ENCODE data around the gene CA14. TPM values are rescaled to one million over a fixed set of nuclear protein-coding genes. Genes with fewer than 3 reads are reported as not detected.

The CA14 gene
- total RNA-seq, 1 experiment from 2014 or later: not detected

DNA sequence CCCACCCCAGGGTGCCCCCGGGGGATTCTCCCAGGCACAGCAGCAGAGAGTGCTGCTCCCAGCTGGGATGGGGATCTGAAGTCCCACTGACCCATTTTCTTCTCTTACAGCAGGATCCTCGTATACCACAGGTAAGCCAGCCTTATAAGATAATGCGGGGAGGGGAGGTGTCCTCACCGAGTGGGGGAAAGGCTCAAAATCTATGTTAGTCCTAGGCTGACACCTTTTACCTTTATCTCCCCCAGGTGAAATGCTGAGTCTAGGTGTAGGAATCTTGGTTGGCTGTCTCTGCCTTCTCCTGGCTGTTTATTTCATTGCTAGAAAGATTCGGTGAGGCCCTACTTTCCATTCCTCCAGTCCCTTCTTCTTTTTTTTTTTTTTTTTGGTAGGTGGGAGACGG is 6.0 kb downstream of the CA14 start:
- Mint-ChIP-seq H3K4me1 (ENCODE audit: low read depth, unreplicated experiment) (peaks cover 7% of the 10 kb centered on the region), H3K27ac (ENCODE audit: unreplicated experiment) (no peak overlapping the region), H3K9me3 (ENCODE audit: unreplicated experiment) (no peaks in the 10 kb centered on the region), H3K4me3 (ENCODE audit: unreplicated experiment) (no peak overlapping the region), H3K27me3 (ENCODE audit: insufficient read depth, unreplicated experiment) (peaks cover 2% of the 10 kb centered on the region), H3K36me3 (ENCODE audit: insufficient read depth, unreplicated experiment) (no peaks in the 10 kb centered on the region)
- Histone ChIP-seq H3K27me3 (replicated peaks; ENCODE audit: control insufficient read depth, insufficient read depth, low read length) (no peaks in the 10 kb centered on the region), H3K36me3 (ENCODE audit: control insufficient read depth, insufficient read depth, low read length) (no peaks in the 10 kb centered on the region; the same call in 1 of the 2 replicates), H3K9me3 (no peaks in the 10 kb centered on the region), H3K4me1 (no peaks in the 10 kb centered on the region), H3K4me3 (ENCODE audit: low read depth, low read length) (no peak overlapping the region)
- no peak for DNase-seq
- BruUV-seq (replicated peaks): no TSS peak
- CTCF ChIA-PET: no interaction called here
- intact Hi-C loops (cut with micrococcal nuclease; ENCODE audit: unreplicated experiment): no loop called here
- TF ChIP-seq, protein P1, sequence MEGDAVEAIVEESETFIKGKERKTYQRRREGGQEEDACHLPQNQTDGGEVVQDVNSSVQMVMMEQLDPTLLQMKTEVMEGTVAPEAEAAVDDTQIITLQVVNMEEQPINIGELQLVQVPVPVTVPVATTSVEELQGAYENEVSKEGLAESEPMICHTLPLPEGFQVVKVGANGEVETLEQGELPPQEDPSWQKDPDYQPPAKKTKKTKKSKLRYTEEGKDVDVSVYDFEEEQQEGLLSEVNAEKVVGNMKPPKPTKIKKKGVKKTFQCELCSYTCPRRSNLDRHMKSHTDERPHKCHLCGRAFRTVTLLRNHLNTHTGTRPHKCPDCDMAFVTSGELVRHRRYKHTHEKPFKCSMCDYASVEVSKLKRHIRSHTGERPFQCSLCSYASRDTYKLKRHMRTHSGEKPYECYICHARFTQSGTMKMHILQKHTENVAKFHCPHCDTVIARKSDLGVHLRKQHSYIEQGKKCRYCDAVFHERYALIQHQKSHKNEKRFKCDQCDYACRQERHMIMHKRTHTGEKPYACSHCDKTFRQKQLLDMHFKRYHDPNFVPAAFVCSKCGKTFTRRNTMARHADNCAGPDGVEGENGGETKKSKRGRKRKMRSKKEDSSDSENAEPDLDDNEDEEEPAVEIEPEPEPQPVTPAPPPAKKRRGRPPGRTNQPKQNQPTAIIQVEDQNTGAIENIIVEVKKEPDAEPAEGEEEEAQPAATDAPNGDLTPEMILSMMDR (IDR thresholded peaks at IDR 0.05; ENCODE audit: insufficient read depth in 1 of 2, low read depth in 1 of 2, low read length in 1 of 2, severe bottlenecking in 1 of 2, unreplicated experiment in 1 of 2): no peak
- POLR2A ChIA-PET: no interaction called here

DNA sequence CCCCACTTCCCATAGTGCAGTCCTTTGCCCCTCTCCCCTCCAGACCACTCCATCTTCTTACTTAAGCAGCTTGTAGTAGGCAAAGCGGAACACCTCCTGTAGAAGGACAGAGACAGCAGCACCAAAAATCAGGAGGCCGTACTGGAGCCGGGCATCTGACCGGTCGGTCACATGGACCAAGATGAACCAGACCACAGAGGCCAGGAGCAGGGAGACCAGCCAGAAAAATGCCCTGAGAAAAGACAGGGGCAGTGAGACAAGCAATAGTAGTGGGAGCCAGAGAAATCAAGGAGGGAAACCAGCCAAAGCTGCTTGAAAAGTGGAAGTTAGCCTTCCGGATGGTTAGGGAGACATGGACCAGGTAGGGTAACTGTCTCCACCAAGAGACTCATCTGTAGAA is 10.3 kb downstream of the CA14 start:
- H3K27me3 ChIP-seq (replicated peaks; ENCODE audit: control insufficient read depth, insufficient read depth, low read length): no peaks in the 10 kb centered on the region
- H3K9me3 ChIP-seq: no peaks in the 10 kb centered on the region
- Mint-ChIP-seq H3K27me3 (ENCODE audit: insufficient read depth, unreplicated experiment) (no peaks in the 10 kb centered on the region), H3K4me1 (ENCODE audit: low read depth, unreplicated experiment) (peaks cover 14% of the 10 kb centered on the region), H3K9me3 (ENCODE audit: unreplicated experiment) (no peaks in the 10 kb centered on the region), H3K4me3 (ENCODE audit: unreplicated experiment) (peak overlapping the region; percentile 87), H3K36me3 (ENCODE audit: insufficient read depth, unreplicated experiment) (peaks cover 5% of the 10 kb centered on the region), H3K27ac (ENCODE audit: unreplicated experiment) (peak overlapping the region; percentile 60)
- H3K36me3 ChIP-seq (ENCODE audit: control insufficient read depth, insufficient read depth, low read length): no peaks in the 10 kb centered on the region; the same call in 1 of the 2 replicates
- TF ChIP-seq, protein P1 (IDR thresholded peaks at IDR 0.05; ENCODE audit: insufficient read depth in 1 of 2, low read depth in 1 of 2, low read length in 1 of 2, severe bottlenecking in 1 of 2, unreplicated experiment in 1 of 2): no peak
- ChIA-PET POLR2A (no interaction called here), CTCF (no interaction called here)
- BruUV-seq (replicated peaks): no TSS peak
- intact Hi-C loops (cut with micrococcal nuclease; ENCODE audit: unreplicated experiment): loop anchor here (2.0 kb wide), 1 partner anchor 15 kb away; the partner anchor contains the start of gene CIART
- peak overlapping the region; percentile 68 for H3K4me3 ChIP-seq (ENCODE audit: low read depth, low read length)
- H3K4me1 ChIP-seq: no peaks in the 10 kb centered on the region
- no peak for DNase-seq

DNA sequence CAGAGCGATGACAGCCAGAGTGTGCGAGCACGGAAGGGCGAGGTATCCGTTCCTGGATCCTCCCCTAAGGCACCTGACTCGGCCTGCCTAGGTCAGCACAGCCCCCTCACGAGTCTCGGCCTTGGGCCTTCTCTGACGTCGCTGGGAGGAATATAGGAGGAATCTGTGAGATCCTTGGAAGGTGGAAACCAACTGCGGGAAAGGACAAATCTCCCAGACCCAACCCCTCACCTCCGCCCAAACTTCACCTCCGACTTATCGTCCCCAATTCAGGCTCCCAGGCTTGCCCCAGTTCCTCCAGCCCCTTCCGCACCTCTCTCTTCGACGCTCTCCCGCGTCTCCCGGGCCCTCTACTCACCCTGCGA is 10.7 kb downstream of the CA14 start:
- no peaks in the 10 kb centered on the region for H3K9me3 Mint-ChIP-seq (ENCODE audit: unreplicated experiment)
- POLR2A ChIA-PET: interaction anchor here (1.0 kb wide), 1 partner anchor 8 kb away, joined by 3 read pairs; no protein-coding TSS in a partner anchor
- Histone ChIP-seq H3K36me3 (ENCODE audit: control insufficient read depth, insufficient read depth, low read length) (no peaks in the 10 kb centered on the region; the same call in 1 of the 2 replicates), H3K27me3 (replicated peaks; ENCODE audit: control insufficient read depth, insufficient read depth, low read length) (no peaks in the 10 kb centered on the region), H3K4me3 (ENCODE audit: low read depth, low read length) (peak overlapping the region; percentile 68), H3K4me1 (no peaks in the 10 kb centered on the region), H3K9me3 (no peaks in the 10 kb centered on the region)
- intact Hi-C loops (cut with micrococcal nuclease; ENCODE audit: unreplicated experiment): loop anchor here (2.0 kb wide), 1 partner anchor 14 kb away; the partner anchor contains the start of gene CIART
- peaks cover 5% of the 10 kb centered on the region for H3K36me3 Mint-ChIP-seq (ENCODE audit: insufficient read depth, unreplicated experiment)
- TF ChIP-seq, protein P1 (IDR thresholded peaks at IDR 0.05; ENCODE audit: insufficient read depth in 1 of 2, low read depth in 1 of 2, low read length in 1 of 2, severe bottlenecking in 1 of 2, unreplicated experiment in 1 of 2): no peak
- DNase-seq: peak in 1 of 2 experiments; percentile 43
- peak overlapping the region; percentile 87 for H3K4me3 Mint-ChIP-seq (ENCODE audit: unreplicated experiment)
- H3K4me1 Mint-ChIP-seq (ENCODE audit: low read depth, unreplicated experiment): peaks cover 14% of the 10 kb centered on the region
- peak overlapping the region; percentile 60 for H3K27ac Mint-ChIP-seq (ENCODE audit: unreplicated experiment)
- CTCF ChIA-PET: no interaction called here
- H3K27me3 Mint-ChIP-seq (ENCODE audit: insufficient read depth, unreplicated experiment): no peaks in the 10 kb centered on the region
- BruUV-seq (replicated peaks): no TSS peak

All from Caco-2 (cell line).